Fibroblast of the conjunctiva (primary cell): ENCODE measurements around the gene CNPY2.
"Not testable (repeated sequence)": the region's sequence is repeated elsewhere in the genome, so short reads cannot be mapped to it uniquely, and the experiment has no call there.

ENCODE experiments used
- DNase-seq: peaks from one replicate; pipeline ENCODE4 v3.0.0-alpha.2; 2010; ENCODE audit warnings: low read depth

CNPY2 gene

GRCh38 chr12:56315622-56316473 lies at the start of gene CNPY2:
TSS of gene CNPY2 (minus strand) at chr12:56315988. CDS start at chr12:56315217, 771 bp downstream.
- peak; percentile 93 for DNase-seq

GRCh38 chr12:56362130-56363059 lies 46.6 kb upstream of the CNPY2 start, which contains the start of gene APOF:
TSS of gene APOF (minus strand) at chr12:56362857. CDS start at chr12:56362745, 112 bp downstream.
- no peak for DNase-seq

- DNase-seq = no peak
These were observed 45.8 kb upstream of the CNPY2 start for GRCh38 chr12:56361487-56362129.

- DNase-seq = peak; percentile 100
These were observed 44.3 kb upstream of the CNPY2 start, which contains the start of gene STAT2 for GRCh38 chr12:56359851-56360767. TSS of gene STAT2 (minus strand) at chr12:56360107. CDS start at chr12:56356571, 3,536 bp downstream.

- peak; percentile 65 for DNase-seq
These were observed 43.2 kb upstream of the CNPY2 start for GRCh38 chr12:56358836-56359532.

- DNase-seq = no peak
These were observed 35.5 kb upstream of the CNPY2 start for GRCh38 chr12:56351325-56351724.

- no peak for DNase-seq
These were observed 34.9 kb upstream of the CNPY2 start for GRCh38 chr12:56350662-56351061.

GRCh38 chr12:56348776-56349175 lies 33.0 kb upstream of the CNPY2 start:
- no peak for DNase-seq

- not testable (repeated sequence) for DNase-seq
These were observed 31.5 kb upstream of the CNPY2 start for GRCh38 chr12:56347255-56347654.

GRCh38 chr12:56346675-56347074 lies 30.9 kb upstream of the CNPY2 start:
- no peak for DNase-seq

- DNase-seq = not testable (repeated sequence)
These were observed 26.5 kb upstream of the CNPY2 start for GRCh38 chr12:56342290-56342689.

GRCh38 chr12:56341616-56342015 lies 25.8 kb upstream of the CNPY2 start:
- no peak for DNase-seq

- no peak for DNase-seq
These were observed 23.3 kb upstream of the CNPY2 start for GRCh38 chr12:56339158-56339422.

GRCh38 chr12:56338308-56339157 lies 22.7 kb upstream of the CNPY2 start, which contains the start of gene IL23A:
TSS of gene IL23A (plus strand) at chr12:56338884. CDS start at chr12:56339045, 161 bp downstream.
- no peak for DNase-seq

- no peak for DNase-seq
These were observed 22.0 kb upstream of the CNPY2 start for GRCh38 chr12:56337753-56338251.

- DNase-seq = no peak
These were observed 20.8 kb upstream of the CNPY2 start for GRCh38 chr12:56336361-56337167.

GRCh38 chr12:56335527-56335926 lies 19.7 kb upstream of the CNPY2 start:
- not testable (repeated sequence) for DNase-seq

- no peak for DNase-seq
These were observed 18.7 kb upstream of the CNPY2 start for GRCh38 chr12:56334490-56334793.
